KG1 (cell line): Measurements from ENCODE around the gene FAM83D.
A peak's percentile ranks its signal among the peaks of the same experiment; 100 is the strongest.

Experiments used
- DNase-seq: peaks from one replicate; lab custom pipeline; 2025; lab: John Stamatoyannopoulos, UW

FAM83D gene, protein sequence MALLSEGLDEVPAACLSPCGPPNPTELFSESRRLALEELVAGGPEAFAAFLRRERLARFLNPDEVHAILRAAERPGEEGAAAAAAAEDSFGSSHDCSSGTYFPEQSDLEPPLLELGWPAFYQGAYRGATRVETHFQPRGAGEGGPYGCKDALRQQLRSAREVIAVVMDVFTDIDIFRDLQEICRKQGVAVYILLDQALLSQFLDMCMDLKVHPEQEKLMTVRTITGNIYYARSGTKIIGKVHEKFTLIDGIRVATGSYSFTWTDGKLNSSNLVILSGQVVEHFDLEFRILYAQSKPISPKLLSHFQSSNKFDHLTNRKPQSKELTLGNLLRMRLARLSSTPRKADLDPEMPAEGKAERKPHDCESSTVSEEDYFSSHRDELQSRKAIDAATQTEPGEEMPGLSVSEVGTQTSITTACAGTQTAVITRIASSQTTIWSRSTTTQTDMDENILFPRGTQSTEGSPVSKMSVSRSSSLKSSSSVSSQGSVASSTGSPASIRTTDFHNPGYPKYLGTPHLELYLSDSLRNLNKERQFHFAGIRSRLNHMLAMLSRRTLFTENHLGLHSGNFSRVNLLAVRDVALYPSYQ

DNA sequence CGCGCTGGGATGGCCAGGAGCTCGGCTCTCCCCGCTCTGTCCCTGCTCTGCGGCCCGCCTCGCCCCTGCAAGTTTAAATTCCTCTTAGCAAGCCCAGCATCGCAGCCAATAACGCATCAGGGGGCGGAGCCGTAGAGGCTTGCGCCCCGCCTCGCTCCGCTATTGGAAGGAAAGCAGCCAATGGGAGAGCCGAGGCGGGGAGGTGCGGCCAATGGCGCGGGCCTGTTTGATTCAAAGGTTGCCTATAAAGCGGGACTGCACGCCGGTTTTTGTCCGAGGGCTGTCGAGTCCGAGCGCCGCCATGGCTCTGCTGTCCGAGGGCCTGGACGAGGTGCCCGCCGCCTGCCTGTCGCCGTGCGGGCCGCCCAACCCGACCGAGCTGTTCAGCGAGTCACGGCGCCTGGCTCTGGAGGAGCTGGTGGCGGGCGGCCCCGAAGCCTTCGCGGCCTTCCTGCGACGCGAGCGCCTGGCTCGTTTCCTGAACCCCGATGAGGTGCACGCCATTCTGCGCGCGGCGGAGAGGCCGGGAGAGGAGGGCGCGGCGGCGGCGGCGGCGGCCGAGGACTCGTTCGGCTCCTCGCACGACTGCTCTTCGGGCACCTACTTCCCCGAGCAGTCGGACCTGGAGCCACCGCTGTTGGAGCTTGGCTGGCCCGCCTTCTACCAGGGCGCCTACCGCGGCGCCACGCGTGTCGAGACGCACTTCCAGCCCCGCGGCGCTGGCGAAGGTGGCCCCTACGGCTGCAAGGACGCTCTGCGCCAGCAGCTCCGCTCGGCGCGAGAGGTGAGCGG is at the start of gene FAM83D:
Gene FAM83D (plus strand): TSS at position 276 of the 792 bp plus-strand sequence. CDS start 26 bp downstream, at position 302.
- peak; percentile 95 for DNase-seq

DNA sequence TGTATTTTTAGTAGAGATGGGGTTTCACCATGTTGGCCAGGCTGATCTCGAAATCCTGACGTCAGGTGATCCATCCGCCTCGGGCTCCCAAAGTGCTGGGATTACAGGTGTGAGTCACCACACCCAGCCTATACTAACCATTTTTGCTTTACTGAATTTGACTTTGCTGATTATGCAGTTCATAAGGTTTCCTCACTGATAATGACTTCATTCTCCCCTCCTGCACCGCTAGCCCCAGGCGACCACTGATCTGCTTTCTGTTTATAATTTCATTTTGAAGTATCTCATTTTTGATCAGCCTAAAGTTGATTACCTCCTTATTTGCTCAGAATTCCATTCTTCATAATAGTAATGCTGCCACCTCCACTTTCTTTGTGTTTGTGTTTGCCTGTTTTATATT is 48.7 kb upstream of the FAM83D start:
- no peak for DNase-seq

DNA sequence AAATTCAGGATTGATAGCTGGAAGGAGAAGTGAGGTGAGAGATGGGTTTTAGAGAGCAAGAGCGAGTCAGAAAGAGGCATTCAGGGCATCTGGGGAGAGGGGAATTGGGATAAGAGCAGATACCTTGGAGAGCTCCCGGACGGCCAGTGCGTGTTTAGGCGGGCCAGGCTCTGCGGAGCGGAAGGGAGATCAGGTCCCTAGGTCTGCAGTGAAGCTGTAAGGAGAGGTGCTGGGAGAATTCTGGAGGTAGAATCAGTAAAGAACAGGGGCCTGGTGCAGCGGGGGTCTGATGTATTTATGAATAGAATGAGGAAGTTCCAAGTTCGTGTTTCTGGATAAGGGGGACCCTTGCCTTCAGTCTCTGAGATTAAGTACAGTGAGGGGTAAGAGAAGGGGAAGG is 47.4 kb upstream of the FAM83D start:
- no peak for DNase-seq

DNA sequence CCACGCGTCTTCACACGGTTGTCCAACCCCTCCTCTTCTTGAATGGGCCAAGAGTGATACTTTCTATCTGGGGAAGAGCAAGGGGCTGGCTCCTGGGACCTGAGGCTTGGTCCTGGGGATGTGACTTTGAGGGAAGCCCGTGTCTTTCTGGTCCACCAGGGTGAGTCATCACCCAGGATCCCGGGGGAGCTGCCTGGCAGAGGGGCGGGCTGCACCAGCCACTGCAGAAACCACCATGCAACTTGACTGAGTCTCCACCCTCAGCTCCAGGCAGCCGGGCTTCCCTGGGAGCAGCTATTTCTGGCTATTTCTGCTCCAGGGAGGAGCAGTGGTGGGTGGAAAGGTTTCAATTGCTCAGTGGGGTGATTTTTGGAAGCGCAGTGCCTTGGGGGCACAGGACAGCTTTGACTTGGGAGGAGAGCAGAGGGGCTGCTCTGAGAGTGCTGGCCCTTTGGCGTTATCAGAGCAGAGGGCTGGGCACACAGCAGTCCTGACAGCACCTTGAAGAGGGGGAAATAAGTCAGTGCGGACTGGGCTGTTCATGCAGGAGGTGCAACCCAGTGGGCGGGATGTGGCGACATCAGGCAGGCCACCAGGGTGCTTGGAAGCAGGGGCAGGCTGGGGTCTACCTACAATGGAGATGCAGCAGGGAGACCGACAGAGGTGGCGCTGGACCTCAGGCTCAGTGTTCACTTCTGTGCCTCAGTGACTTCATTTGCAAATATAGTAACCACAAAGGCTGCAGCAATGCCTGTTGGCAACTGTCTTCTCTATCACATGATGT is 45.1 kb upstream of the FAM83D start:
- no peak for DNase-seq

DNA sequence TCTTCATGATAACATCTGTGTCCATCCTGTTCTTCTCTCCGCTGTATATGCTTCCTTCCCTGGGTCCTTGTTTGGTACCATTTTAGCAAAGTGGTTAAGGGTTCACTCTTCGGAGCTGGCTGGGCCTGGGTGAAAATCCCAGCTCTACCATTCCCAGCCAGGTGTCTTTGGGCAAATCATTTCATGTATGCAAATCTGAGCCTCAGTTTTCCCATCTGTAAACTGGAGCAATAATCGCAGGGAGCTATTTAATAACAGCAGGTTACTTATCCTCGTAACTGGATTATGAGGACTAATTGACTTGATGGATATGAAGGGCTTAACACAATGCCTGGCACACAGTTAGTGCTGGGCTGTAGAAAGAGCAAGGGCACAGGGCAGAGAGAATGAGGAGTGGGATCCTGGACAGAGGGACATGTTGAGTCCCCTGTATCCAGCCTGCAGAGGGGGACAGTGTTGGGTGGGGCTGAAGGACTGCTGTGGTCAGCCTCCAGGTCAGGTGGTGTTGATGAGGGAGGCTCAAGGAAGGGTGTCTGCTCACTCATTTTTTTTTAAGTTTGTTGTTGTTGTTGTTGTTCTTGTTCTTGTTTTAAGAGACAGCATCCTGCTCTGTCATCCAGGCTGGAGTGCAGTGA is 44.3 kb upstream of the FAM83D start:
- no peak for DNase-seq

DNA sequence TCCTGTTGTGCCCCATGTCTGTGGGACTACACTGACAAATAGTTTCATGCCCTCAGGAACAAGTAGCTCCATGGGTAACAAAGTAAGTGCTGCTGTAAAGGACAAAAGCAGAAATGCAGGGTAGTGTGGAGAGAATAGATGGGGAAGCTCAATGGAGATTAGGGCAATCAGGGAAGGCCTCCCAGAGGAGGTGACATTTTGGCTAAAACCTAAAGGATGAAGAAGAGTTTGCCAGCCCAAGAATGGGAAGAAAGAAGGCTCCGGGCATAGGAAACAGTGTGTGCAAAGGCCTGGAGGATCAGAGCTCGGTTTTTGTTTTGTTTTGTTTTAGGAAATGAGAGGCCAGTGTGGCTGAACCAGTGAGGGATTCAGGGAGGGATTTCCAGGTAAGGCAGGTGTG is 43.6 kb upstream of the FAM83D start:
- DNase-seq: no peak

DNA sequence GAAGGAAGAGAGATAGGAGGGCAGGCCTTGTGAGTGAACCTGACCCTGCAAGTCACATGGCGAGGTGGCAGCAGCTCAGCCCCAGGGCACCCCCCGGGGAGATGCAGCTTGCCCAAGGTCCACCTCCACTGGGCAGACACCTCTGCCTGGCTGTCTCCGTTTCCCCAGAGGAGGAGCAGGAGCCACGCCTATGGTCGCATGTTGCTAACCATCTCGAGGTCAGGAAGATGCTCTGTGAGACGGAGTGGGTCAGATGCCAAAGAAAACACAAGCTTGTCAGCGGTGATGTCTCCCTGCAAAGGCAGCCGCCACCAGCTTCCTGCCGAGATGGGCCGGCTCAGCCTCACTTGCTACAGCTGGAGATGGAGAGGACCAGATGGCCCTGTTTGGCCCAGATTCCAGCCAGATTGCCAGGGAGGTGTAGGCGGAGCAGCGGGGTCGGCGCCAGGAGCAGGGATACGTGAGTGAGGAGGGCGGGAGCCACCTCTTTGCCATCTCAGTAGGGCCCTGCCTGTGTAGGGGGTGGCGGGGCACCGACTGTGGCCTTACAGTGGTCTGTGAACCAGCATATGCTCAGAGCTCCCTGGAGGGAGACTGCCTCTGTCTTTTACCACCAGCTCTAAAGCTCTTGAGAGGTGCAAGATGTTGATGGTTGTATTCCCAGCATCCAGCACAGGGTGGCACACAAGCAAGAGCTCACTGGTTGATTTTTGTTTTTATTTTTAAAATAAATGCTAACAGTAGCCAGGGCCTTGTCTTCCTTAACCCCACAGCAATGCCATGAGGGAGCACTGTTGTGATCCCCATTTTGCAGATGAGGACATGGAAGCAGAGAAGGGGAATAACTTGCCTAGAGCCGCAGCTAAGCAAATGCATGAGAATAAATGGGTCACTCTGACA is 42.9 kb upstream of the FAM83D start:
- DNase-seq: no peak

DNA sequence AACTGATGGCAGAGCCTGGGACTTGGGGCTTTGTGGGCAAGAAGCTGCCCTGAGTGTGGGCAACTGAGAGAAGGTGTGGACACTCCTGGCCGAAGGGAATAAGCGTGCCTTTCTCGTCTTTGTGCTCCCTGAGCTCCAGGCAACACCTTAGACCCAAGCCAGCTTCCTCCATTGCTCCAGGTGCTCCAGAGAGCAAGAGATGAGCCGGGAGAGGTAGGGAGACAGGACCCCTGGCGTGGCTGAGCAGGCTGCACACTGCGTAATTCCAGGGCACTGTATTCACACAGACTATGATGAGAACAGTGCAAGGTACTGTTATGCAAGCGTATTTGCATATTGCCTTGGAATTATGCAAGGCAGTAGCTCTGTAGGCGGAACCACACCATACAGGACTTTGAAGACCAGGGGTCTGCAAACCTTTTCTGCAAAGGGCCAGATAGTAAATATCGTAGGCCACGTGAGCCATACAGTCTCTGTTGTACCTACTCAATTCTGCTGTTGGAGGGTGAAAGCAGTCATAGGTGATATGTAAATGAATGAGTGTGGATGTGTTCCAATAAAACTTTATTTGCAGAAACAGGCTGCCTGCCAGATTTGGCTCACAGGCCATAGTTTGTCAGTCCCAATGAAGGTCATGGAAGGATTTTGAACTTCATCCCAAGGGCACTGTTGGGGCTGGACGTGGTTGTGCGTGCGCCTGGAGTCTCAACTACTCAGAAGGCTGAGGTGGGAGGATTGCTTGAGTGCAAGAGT is 42.1 kb upstream of the FAM83D start:
- DNase-seq: no peak

DNA sequence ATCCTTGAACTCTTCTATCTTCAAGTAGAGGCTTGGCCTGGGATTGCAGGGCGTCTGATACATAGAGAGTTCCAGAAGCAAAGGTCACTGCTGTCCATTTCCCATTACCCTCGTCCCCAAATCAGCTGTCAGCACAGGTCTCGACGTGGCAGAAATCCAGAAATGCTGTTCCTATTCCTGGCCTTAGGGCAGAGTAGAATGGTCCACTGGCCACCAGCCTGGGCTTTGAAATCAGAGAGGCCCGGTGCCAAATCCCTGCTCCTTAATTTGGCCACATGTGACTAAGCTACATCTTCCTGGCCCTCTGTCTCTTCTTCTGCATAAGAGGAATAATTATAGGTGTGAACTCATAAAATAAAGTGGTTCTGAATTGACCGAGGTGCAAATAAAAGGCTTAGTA is 40.9 kb upstream of the FAM83D start:
- DNase-seq: no peak

DNA sequence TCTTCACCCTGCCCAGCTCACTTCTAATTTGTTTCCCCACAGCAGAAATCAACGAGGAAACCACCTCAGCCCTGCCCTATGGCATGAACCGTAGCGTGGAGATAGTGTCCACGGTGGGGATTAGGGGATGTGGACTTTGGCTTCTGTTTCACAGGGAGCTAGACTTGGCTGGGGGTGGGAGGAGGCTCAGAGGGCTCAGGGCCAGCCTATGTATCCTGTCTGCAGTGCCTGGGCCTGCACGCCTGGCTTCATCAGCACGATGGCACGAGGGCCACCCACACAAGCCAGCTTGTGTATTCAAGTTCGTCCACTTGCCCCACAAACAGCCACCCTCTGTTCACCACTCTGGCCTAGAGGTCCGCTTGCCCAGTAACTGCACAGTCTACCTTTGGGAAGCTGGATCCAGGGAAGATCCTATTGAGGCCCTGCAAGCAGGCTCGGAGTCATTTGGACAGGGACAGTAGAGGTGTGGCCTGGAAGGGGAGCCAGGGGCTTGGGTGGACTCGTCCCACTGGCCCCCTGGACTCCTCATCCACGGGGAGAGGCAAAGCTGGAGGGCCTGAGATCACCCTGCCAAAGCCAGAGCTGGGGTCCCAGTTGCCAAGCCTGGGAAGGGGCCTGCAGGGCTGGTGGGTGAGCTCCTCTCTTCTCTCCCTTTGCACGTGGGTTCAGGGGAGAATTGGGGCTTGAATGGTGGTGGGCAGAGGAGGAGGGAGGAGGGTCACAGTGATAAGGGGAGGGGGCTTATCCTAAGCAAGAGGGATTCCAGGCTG is 38.0 kb upstream of the FAM83D start:
- no peak for DNase-seq

DNA sequence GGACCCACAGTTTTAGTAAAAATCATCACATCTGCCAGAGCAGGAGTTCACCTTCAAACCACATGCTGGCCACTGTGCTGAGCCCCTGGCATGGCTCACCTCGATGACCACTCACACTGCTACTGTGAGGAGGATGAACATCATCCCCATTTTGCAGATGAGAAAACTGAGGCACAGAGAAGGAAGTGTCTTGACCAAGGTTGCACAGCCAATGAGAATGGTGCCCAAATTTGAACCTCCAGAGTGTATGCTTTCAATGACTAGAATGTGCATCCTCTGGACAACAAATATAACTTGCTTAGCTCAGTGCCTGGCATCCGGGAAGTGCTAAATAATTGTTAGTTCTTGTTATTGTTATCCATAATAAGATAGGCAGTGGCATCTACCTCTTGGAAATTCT is 37.2 kb upstream of the FAM83D start:
- no peak for DNase-seq

DNA sequence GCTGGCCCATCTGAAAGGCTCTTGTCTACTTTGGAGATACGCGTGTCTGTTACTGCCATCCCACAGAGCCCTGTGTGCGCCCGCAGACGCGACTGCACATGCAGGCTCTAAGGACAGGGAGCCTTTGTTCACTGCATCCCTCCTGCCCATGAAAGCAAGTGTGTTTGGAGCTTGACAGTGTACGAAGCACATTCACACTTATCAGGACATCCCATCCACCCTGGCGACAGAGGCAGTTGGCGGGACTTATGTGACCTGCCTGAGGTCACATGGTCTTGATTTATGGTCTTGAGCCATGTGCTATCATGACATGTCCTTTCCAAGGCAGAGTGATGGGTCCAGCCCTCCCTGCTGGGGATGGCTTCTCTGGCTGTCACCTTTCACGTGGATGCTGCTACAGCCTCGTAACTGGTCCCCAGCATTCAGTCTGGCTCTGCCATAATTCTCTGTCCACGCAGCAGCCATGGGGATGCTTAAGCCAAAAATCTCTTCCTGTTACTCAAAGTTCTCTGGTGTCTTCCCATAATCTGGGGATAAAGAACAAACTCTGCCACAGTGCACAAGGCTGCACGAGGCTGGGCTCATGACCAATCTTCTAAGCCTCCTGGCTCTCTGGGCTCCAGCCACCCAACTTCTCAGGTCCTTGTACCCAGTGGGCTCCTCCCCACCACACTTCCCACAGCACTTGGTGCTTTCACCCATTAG is 36.3 kb upstream of the FAM83D start:
- DNase-seq: no peak

DNA sequence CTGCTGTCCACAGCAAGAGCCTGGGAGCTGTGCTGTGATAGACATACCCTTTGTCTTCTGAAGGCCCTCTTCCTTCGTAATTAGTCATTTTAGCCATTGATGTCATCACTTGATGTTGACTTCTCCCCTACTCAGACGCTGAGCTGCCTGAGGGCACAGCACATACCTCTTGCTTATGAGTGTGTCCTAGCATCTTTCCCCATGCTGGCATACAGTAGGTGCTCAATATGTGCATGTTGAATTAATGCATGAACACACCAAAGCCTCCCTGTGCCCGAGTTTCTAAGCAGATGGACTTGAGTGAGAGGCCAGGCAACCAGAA is 35.8 kb upstream of the FAM83D start:
- no peak for DNase-seq

DNA sequence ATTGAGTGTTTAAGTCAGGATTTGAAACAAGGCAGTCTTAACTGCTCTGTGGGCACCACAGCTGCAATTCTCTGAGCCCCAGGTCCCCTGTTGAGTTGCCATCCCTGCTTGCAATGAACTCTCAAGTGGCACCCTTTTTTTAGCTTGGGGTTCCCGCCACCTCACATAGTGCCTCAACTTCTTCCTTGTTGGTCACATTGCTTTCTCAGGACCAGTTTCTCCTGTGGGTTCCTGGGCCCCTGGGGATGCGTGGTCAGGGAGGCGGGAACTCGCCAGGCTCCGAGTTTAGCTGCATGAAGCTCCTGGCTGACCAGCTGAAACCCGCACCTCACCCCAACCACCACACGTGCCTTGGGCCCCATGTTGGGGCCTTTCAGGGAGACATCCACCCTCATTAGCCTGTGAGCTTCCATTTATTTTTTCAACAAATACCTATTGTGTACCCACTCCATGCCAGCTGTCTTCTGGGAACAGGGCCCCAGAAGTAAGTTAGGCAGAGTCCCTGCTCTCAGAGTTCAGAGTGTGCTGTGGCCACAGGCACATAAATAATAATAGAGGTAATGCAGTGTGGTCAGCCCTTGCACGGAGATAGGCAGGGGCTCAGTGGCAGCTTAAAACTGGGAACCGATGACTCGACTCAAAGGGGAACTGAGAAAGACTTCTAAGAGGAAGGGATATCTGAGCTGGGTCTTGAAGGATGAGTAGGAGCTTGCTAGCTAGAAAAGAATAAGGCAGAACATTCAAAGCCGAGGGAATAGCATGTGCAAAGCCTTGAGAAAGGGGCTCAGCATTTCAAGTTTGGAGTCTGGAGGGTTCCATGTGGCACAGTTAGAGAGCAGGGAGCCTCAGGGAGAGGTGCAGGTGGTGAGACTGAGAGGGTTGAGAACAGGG is 33.9 kb upstream of the FAM83D start:
- DNase-seq: no peak

DNA sequence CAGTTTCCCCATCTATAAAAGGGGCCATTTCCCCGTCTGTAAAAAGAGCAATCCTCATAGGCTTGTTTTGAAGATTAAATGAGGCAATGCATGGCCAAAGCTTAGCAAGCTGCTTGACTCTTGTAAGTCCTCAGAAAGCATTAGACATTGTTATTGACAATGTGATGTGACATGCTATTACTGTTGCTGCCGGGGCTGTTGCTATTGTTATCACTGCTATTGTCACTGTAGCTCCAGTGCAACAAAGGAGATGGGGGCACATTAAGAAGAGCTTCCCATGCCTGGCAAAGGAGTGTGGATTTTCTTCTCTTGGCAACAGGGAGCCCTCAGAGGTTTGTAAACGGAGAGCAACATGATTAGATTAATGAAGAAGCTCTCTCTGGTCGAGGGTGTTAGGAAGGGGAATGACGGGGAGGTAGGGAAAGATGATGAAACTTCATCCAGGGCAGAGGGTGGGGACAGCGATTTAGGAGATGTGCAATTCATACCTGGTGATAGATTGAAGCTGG is 33.1 kb upstream of the FAM83D start:
- no peak for DNase-seq

DNA sequence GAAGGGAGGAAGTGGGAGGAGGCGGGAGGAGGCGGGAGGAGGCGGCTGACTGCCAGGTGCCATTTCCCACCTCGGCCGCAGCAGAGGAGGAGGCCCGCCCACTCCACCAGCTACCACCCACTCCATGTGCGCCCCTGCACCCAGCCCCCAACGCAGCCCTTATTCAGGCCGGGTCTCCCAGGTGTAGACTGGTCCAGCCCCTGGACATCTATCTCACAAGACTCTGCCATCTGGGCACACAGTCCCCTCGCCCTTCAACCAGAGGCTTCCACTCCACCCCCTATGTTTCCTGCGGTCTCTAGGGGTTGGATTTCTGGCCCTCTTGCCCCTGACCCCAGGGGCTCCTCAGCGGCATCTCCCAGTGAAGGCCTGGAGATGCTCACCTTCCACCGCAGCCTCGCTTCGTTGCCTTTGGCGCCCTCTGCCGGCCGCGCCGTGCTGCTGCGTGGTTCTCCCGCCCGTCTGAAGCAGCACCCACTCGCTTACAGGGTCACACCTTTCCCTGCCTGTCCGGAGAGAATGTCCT is 32.6 kb upstream of the FAM83D start:
- no peak for DNase-seq
